IMR-90 (cell line): ENCODE data around the gene ARHGEF12. TPM values are rescaled to one million over a fixed set of nuclear protein-coding genes. Genes with fewer than 3 reads are reported as not detected.

Experiments
- ATAC-seq: fragments of 200-7000 bp; cut with Tn5 transposase; 2 replicates; pipeline ENCODE4 v1.9.1; 2020; ENCODE audit warnings: low read depth, mild to moderate bottlenecking, moderate library complexity
- BruUV-seq: library from RNA; stranded (reverse); fragments of 400-500 nt; replicated peaks from 2 replicates; lab custom pipeline; 2021; lab: Mats Ljungman, UMichigan
- CTCF ChIA-PET: fragments of 300-600 bp; formaldehyde crosslinking; extraction: SDS; loops from one replicate; lab custom pipeline; 2021; ENCODE audit warnings: antibody characterized with exemption; lab: Yijun Ruan, JAX
- POLR2A ChIA-PET: fragments of 300-600 bp; sonication (Branson Sonifier 250); formaldehyde crosslinking; loops from one replicate; lab custom pipeline; 2022; ENCODE audit warnings: antibody characterized with exemption; ENCODE audit not compliant: unreplicated experiment; lab: Charles Lee
- DNase-seq: peaks from one replicate; pipeline ENCODE4 v3.0.0; 2013
- H2AFZ ChIP-seq: replicated peaks from 2 replicates; pipeline ENCODE3; 2013; ENCODE audit warnings: low read length, mild to moderate bottlenecking; ENCODE audit not compliant: poor library complexity
- H2AK5ac ChIP-seq: 2 replicates; pipeline ENCODE4 v1.6.1; 2013; ENCODE audit warnings: low read depth, low read length, inconsistent platforms
- H2AK9ac ChIP-seq: replicated peaks from 2 replicates; pipeline ENCODE3; 2013; ENCODE audit warnings: mild to moderate bottlenecking, low read depth, low read length, moderate library complexity; ENCODE audit not compliant: poor library complexity
- H2BK120ac ChIP-seq: 2 replicates; pipeline ENCODE4 v1.6.1; 2013; ENCODE audit warnings: low read depth, low read length, inconsistent platforms
- H2BK15ac ChIP-seq: 3 replicates; pipeline ENCODE4 v1.6.1; 2013; ENCODE audit warnings: low read depth, low read length, inconsistent platforms
- H2BK20ac ChIP-seq: 2 replicates; pipeline ENCODE4 v1.6.1; 2013; ENCODE audit warnings: low read depth, mild to moderate bottlenecking, inconsistent platforms, low read length, moderate library complexity
- H2BK5ac ChIP-seq: 2 replicates; pipeline ENCODE4 v1.6.1; 2013; ENCODE audit warnings: mild to moderate bottlenecking, low read depth, low read length, inconsistent platforms; ENCODE audit not compliant: poor library complexity, severe bottlenecking
- H3K14ac ChIP-seq: replicated peaks from 2 replicates; pipeline ENCODE4 v1.6.1; 2013; ENCODE audit warnings: low read depth, low read length, inconsistent platforms
- H3K18ac ChIP-seq: 2 replicates; pipeline ENCODE4 v1.6.1; 2013; ENCODE audit warnings: low read depth, low read length, control low read depth
- H3K23ac ChIP-seq: 2 replicates; pipeline ENCODE4 v1.6.1; 2013; ENCODE audit warnings: low read depth, low read length, inconsistent platforms
- H3K27ac ChIP-seq: 2 replicates; pipeline ENCODE4 v1.5.1; 2013; ENCODE audit warnings: mild to moderate bottlenecking, control low read depth, low read length; ENCODE audit not compliant: insufficient read depth
- H3K27me3 ChIP-seq: 2 replicates; pipeline ENCODE4 v1.6.1; 2013; ENCODE audit warnings: low read length; ENCODE audit not compliant: control insufficient read depth, insufficient read depth
- H3K36me3 ChIP-seq: 2 replicates; pipeline ENCODE4 v1.6.1; 2013; ENCODE audit warnings: low read length, mixed read lengths; ENCODE audit not compliant: control insufficient read depth, insufficient read depth
- H3K4ac ChIP-seq: 2 replicates; pipeline ENCODE4 v1.6.1; 2013; ENCODE audit warnings: low read depth, low read length, inconsistent platforms
- H3K4me1 ChIP-seq: 2 replicates; pipeline ENCODE4 v1.6.1; 2013; ENCODE audit warnings: low read length, mixed read lengths; ENCODE audit not compliant: control insufficient read depth, insufficient read depth
- H3K4me2 ChIP-seq: 2 replicates; pipeline ENCODE4 v1.6.1; 2013; ENCODE audit warnings: low read depth, mild to moderate bottlenecking, control low read depth, low read length, moderate library complexity
- H3K4me3 ChIP-seq: 2 replicates; pipeline ENCODE4 v1.5.1; 2013; ENCODE audit warnings: low read depth, mild to moderate bottlenecking, control low read depth, low read length, moderate library complexity; ENCODE audit not compliant: insufficient read depth
- H3K56ac ChIP-seq: 2 replicates; pipeline ENCODE4 v1.6.1; 2013; ENCODE audit warnings: low read length, inconsistent platforms; ENCODE audit not compliant: insufficient read depth; ENCODE audit errors: extremely low read depth
- H3K79me1 ChIP-seq, 2 experiments: 2 replicates each; pipeline ENCODE4 v1.6.1; 2013; ENCODE audit warnings: low read length in 2 of 2, inconsistent platforms in 1 of 2, low read depth in 1 of 2
- H3K9ac ChIP-seq: 2 replicates; pipeline ENCODE4 v1.6.1; 2013; ENCODE audit warnings: low read depth, low read length, control low read depth
- H3K9me1 ChIP-seq: 2 replicates; pipeline ENCODE4 v1.6.1; 2013; ENCODE audit warnings: low read length, inconsistent platforms; ENCODE audit not compliant: insufficient read depth
- H3K9me3 ChIP-seq: 2 replicates; pipeline ENCODE4 v1.6.1; 2013; ENCODE audit warnings: low read length; ENCODE audit not compliant: control insufficient read depth, insufficient read depth
- H4K20me1 ChIP-seq: 2 replicates; pipeline ENCODE4 v1.6.1; 2013; ENCODE audit warnings: low read length, inconsistent platforms; ENCODE audit not compliant: insufficient read depth
- H4K5ac ChIP-seq: 2 replicates; pipeline ENCODE4 v1.6.1; 2013; ENCODE audit warnings: mild to moderate bottlenecking, low read depth, low read length, control low read depth
- H4K8ac ChIP-seq, 2 experiments: 2 replicates each; pipeline ENCODE4 v1.6.1; 2013; ENCODE audit warnings: low read depth in 2 of 2, low read length in 2 of 2, control low read depth in 1 of 2, inconsistent platforms in 1 of 2
- H4K91ac ChIP-seq: 2 replicates; pipeline ENCODE4 v1.6.1; 2013; ENCODE audit warnings: low read depth, low read length, inconsistent platforms; ENCODE audit not compliant: insufficient read depth
- CHD1 ChIP-seq: IDR thresholded peaks from 2 replicates; pipeline ENCODE4 v1.6.1; 2012; ENCODE audit warnings: low read depth, low read length, improper control_type of control experiment
- CTCF ChIP-seq: conservative IDR thresholded peaks from 2 replicates; pipeline ENCODE4 v1.5.1; 2012; ENCODE audit warnings: mild to moderate bottlenecking, low read depth, low read length, improper control_type of control experiment
- MAFK ChIP-seq: IDR thresholded peaks from 2 replicates; pipeline ENCODE4 v1.6.1; 2012; ENCODE audit warnings: low read depth, low read length, improper control_type of control experiment
- MXI1 ChIP-seq: IDR thresholded peaks from 2 replicates; pipeline ENCODE4 v1.6.1; 2012; ENCODE audit warnings: low read depth, mild to moderate bottlenecking, low read length, moderate library complexity, borderline replicate concordance
- NFE2L2 ChIP-seq: fragments of 150-350 bp; IDR thresholded peaks from 2 replicates; pipeline ENCODE4 v1.6.1; 2016; ENCODE audit warnings: low read depth, mild to moderate bottlenecking, low read length
- RCOR1 ChIP-seq: IDR thresholded peaks from 2 replicates; pipeline ENCODE4 v1.6.1; 2012; ENCODE audit warnings: mild to moderate bottlenecking, low read length, improper control_type of control experiment; ENCODE audit not compliant: insufficient replicate concordance
- RFX5 ChIP-seq: IDR thresholded peaks from 2 replicates; pipeline ENCODE4 v1.8.0; 2012; ENCODE audit warnings: low read depth, mild to moderate bottlenecking, low read length, moderate library complexity
- SMC3 ChIP-seq: fragments of 150-350 bp; IDR thresholded peaks from 2 replicates; pipeline ENCODE4 v1.6.1; 2016; ENCODE audit warnings: low read depth, mild to moderate bottlenecking, antibody characterized with exemption, low read length, moderate library complexity
- WGBS, 2 experiments: methylation state at CpG; one replicate each; pipeline versions ENCODE4 v1.1.5 to v1.1.7; 2013; ENCODE audit warnings: missing lambda C conversion rate in 2 of 2; ENCODE audit not compliant: insufficient read length in 1 of 2; ENCODE audit errors: extremely low coverage in 2 of 2; 5-methylcytosine and 5-hydroxymethylcytosine counted together
- dilution Hi-C: fragments of 300-500 bp; cut with HindIII; formaldehyde crosslinking; loops from one replicate; pipeline ENCODE4 v1.14.3; 2018; ENCODE audit warnings: low sequenced_read_pairs; ENCODE audit not compliant: unreplicated experiment
- in situ Hi-C: fragments of 300-500 bp; cut with MboI; formaldehyde crosslinking; loops from 3 replicates; pipeline ENCODE4 v1.14.3; 2019; ENCODE audit warnings: low sequenced_read_pairs, inconsistent platforms, mixed read lengths
- intact Hi-C: fragments of 100-400 bp; cut with micrococcal nuclease; formaldehyde crosslinking; loops from 2 replicates; pipeline ENCODE4 v1.10.0; 2022
- polyA plus RNA-seq, 3 experiments: library from polyadenylated mRNA; depleted of rRNA; stranded (reverse); fragments of >200 nt; gene quantifications; 2 replicates each; pipeline ENCODE4 v1.2.3, GENCODE V29; 2012; ENCODE audit warnings: low replicate concordance in 1 of 3
- total RNA-seq: library from RNA; depleted of rRNA; stranded (reverse); fragments of >200 nt; gene quantifications from 2 replicates; pipeline ENCODE4 v1.2.3, GENCODE V29; 2012
- TF ChIP-seq, protein P1 (sequence below): fragments of 150-350 bp; IDR thresholded peaks from 2 replicates; pipeline ENCODE4 v1.6.1; 2017; ENCODE audit warnings: mild to moderate bottlenecking, antibody characterized with exemption, low read length, low read depth

ARHGEF12 gene
- total and polyA plus RNA-seq, 2 of the 4 experiments (the other 2 are of a cell fraction), result 25.5 to 115 TPM

GRCh38 chr11:120499088-120499487 is 162.9 kb downstream of the ARHGEF12 start:
- no peak overlapping the region for H3K4me3 ChIP-seq
- no peak overlapping the region for H3K4me2 ChIP-seq
- no peak overlapping the region for H4K8ac ChIP-seq
- peaks cover 3% of the 10 kb centered on the region; the same call in 1 of the 2 replicates for H3K9me1 ChIP-seq
- H3K4me1 ChIP-seq, result no peaks in the 10 kb centered on the region
- no peaks in the 10 kb centered on the region for H3K79me1 ChIP-seq
- H2BK15ac ChIP-seq, result no peak overlapping the region
- H2BK20ac ChIP-seq, result no peak overlapping the region
- no TSS peak for BruUV-seq
- no peak overlapping the region for H3K18ac ChIP-seq
- no peak overlapping the region for H3K27ac ChIP-seq
- no peak for ATAC-seq
- ChIA-PET CTCF (interaction anchor here (0.6 to 0.9 kb wide), 3 partner anchors 13 to 602 kb away, joined by 3 read pairs; partner anchors contain the start of gene GRIK4), POLR2A (no interaction called here)
- no peaks in the 10 kb centered on the region for H4K20me1 ChIP-seq
- no peak overlapping the region for H3K56ac ChIP-seq
- no peak overlapping the region for H3K4ac ChIP-seq
- dilution Hi-C loops (no loop called here), in situ Hi-C loops (no loop called here), intact Hi-C loops (no loop called here)
- peaks cover 3% of the 10 kb centered on the region; the same call in 1 of the 2 replicates for H3K36me3 ChIP-seq
- H3K14ac ChIP-seq, result no peak overlapping the region
- no peak overlapping the region for H2AK9ac ChIP-seq
- no peak overlapping the region for H2BK5ac ChIP-seq
- no peak overlapping the region for H3K9ac ChIP-seq
- no peaks in the 10 kb centered on the region for H3K27me3 ChIP-seq
- H4K5ac ChIP-seq, result no peak overlapping the region
- H2AFZ ChIP-seq, result no peak overlapping the region
- WGBS, 2 experiments, result 93% methylated on average over 3 of the region's 8 CpGs; no CpG with 5 or more reads in 1 of the 2 experiments
- no peaks in the 10 kb centered on the region for H3K9me3 ChIP-seq
- no peak overlapping the region for H2AK5ac ChIP-seq
- no peak overlapping the region for H4K91ac ChIP-seq
- no peak for DNase-seq
- TF ChIP-seq, protein P1, sequence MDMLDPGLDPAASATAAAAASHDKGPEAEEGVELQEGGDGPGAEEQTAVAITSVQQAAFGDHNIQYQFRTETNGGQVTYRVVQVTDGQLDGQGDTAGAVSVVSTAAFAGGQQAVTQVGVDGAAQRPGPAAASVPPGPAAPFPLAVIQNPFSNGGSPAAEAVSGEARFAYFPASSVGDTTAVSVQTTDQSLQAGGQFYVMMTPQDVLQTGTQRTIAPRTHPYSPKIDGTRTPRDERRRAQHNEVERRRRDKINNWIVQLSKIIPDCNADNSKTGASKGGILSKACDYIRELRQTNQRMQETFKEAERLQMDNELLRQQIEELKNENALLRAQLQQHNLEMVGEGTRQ, result no peak
- no peak for TF ChIP-seq SMC3
- TF ChIP-seq CHD1, result no peak
- TF ChIP-seq RCOR1, result no peak
- no peak for TF ChIP-seq RFX5
- no peak for TF ChIP-seq CTCF
- no peak for TF ChIP-seq MAFK
- no peak for TF ChIP-seq NFE2L2
- TF ChIP-seq MXI1, result no peak
- H2BK120ac ChIP-seq, result no peak overlapping the region
- H3K23ac ChIP-seq, result no peak overlapping the region
